Measurements from ENCODE around the gene STRA8.

Gene STRA8

DNA sequence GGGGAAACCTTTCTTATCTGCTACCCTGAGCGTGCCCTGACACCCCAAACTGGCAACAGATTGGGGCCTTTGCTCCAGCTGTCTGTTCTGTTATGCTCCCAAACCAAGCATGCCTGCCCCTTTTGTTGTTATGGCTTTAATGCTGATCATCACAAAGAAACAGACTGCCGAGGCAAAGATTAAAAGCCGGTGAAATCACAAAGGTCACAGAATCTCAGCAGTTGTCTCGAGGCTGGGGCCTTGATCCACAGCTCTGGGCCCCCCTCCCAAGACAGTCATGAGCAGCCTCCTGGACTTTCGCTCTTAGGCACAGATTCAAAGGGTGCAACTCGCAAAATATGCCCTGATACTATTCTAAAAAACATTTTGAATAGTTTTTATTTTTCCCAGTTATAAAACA, 65.6 kb downstream of the STRA8 start:
- H3K9ac ChIP-seq (ENCODE audit: low read length) = no peak overlapping the region
- H2BK15ac ChIP-seq (replicated peaks; ENCODE audit: low read depth) = no peak overlapping the region
- no peak overlapping the region for H2BK120ac ChIP-seq (ENCODE audit: low read depth, low read length)
- H3K36me3 ChIP-seq (ENCODE audit: control insufficient read depth, insufficient read depth, low read length) = no peaks in the 10 kb centered on the region
- H3K79me1 ChIP-seq (ENCODE audit: low read length) = no peaks in the 10 kb centered on the region
- no peak overlapping the region for H3K27ac ChIP-seq (ENCODE audit: low read depth, low read length)
- H4K5ac ChIP-seq (ENCODE audit: low read length) = no peak overlapping the region
- no peak for DNase-seq
- H3K79me2 ChIP-seq (ENCODE audit: control insufficient read depth, insufficient read depth, low read length) = no peaks in the 10 kb centered on the region
- no peak overlapping the region for H3K56ac ChIP-seq (ENCODE audit: low read length)
- H2BK5ac ChIP-seq (ENCODE audit: low read length) = no peak overlapping the region
- H2AK5ac ChIP-seq (ENCODE audit: low read length) = no peak overlapping the region
- H3K4me2 ChIP-seq (ENCODE audit: low read length) = no peak overlapping the region
- H3K4me3 ChIP-seq (ENCODE audit: low read length) = no peak overlapping the region
- no CpG with 5 or more reads among the region's 6 CpGs for WGBS (ENCODE audit: extremely low coverage, insufficient coverage, low lambda C conversion rate)
- H3K18ac ChIP-seq (ENCODE audit: low read length) = no peak overlapping the region
- H3K4me1 ChIP-seq (ENCODE audit: control insufficient read depth, low read depth, low read length) = no peaks in the 10 kb centered on the region
- no peak overlapping the region for H3K4ac ChIP-seq (ENCODE audit: low read depth, low read length)
- H3K23ac ChIP-seq (ENCODE audit: low read length) = no peak overlapping the region
- H4K8ac ChIP-seq (ENCODE audit: low read depth, low read length) = no peak overlapping the region
- no peaks in the 10 kb centered on the region for H3K27me3 ChIP-seq (ENCODE audit: insufficient read depth, low read length, poor library complexity)

- Histone ChIP-seq H3K4me1 (ENCODE audit: control insufficient read depth, low read depth, low read length) (no peaks in the 10 kb centered on the region), H3K27ac (ENCODE audit: low read depth, low read length) (no peak overlapping the region), H2BK120ac (ENCODE audit: low read depth, low read length) (no peak overlapping the region), H3K4me2 (ENCODE audit: low read length) (no peak overlapping the region), H2BK15ac (replicated peaks; ENCODE audit: low read depth) (no peak overlapping the region), H3K79me2 (ENCODE audit: control insufficient read depth, insufficient read depth, low read length) (no peaks in the 10 kb centered on the region), H2BK5ac (ENCODE audit: low read length) (no peak overlapping the region), H3K36me3 (ENCODE audit: control insufficient read depth, insufficient read depth, low read length) (no peaks in the 10 kb centered on the region), H3K4me3 (ENCODE audit: low read length) (no peak overlapping the region), H3K4ac (ENCODE audit: low read depth, low read length) (no peak overlapping the region), H3K18ac (ENCODE audit: low read length) (no peak overlapping the region), H3K79me1 (ENCODE audit: low read length) (no peaks in the 10 kb centered on the region), H4K5ac (ENCODE audit: low read length) (no peak overlapping the region), H3K27me3 (ENCODE audit: insufficient read depth, low read length, poor library complexity) (no peaks in the 10 kb centered on the region), H2AK5ac (ENCODE audit: low read length) (no peak overlapping the region), H3K9ac (ENCODE audit: low read length) (no peak overlapping the region), H3K23ac (ENCODE audit: low read length) (no peak overlapping the region), H4K8ac (ENCODE audit: low read depth, low read length) (no peak overlapping the region), H3K56ac (ENCODE audit: low read length) (no peak overlapping the region)
- no CpG with 5 or more reads among the region's 3 CpGs for WGBS (ENCODE audit: extremely low coverage, insufficient coverage, low lambda C conversion rate)
- no peak for DNase-seq
Observed at GRCh38 chr7:135300913-135301765, 67.5 kb downstream of the STRA8 start.

Small RNA genes lying within 50 kb of the gene (small RNA-seq; reads per million reads assigned to genes)
- 2.9 reads per million, percentile 43 among the genes with 10 or more reads in this experiment for gene MIR6509 (ENCODE audit: insufficient read depth)

Measured in mesendoderm (in vitro differentiated cells).